ENCODE measurements around the gene DACH1.
"Not testable (repeated sequence)": the region's sequence is repeated elsewhere in the genome, so short reads cannot be mapped to it uniquely, and the experiment has no call there.

DACH1 gene

DNA sequence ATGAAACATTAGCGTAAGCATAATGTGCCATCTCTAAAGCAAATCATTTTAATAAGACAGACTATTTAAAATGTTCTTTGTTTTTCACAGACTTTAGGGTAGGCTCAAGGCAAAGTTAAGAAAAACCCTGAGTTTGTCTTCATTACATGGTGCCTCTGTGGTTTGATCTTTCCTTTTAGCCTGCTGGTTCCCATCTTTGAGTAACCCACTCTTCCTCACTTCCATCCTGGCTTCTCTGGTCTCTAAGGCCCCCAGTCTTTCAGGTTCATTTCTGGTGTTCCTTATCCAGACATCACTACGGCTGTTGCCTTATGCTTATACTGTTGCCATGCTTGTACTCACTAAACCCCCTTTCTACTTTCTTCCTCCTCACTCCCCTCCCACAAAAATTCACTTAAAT lies 38.4 kb downstream of the DACH1 start:
- no peak for ATAC-seq

DNA sequence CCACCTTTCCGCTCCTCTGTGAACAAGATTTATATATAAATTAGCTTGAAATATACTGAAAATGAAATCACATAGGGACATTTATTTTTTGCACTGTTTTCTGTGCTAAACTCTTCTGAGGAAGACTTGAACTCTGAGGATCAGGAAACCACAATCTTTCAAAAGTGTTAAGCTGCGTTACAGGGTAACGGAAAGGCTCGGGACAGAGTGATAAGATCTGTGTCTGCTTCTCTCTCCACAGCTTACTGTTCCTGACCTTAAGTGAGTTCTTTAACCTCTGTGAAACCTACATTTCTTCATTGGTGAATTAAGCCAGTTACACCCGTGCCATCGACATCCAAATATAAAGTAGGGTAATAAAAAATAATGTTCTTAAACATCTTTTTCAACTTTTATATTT lies 38.9 kb downstream of the DACH1 start:
- ATAC-seq = no peak

More for the DNA sequence above, 38.4 kb downstream of the DACH1 start:
- DNase-seq = no peak

DNA sequence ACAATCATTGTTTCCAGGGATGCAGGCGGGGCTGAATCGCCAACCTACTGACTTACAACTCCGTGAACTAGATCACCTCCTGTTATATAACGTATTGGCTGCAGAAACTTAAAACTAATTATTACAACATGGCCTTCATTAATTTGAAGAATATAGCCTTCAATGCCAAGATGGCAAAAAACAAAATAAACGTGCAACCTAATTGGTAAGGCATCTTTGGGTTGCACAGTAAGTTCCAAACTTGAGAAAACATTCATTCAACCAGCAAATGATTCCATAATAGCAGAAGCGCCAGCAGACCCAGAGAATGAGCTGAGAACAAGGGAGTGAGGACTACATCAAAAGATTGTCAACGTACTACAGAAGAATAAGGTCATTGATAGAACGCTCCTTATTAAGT lies 39.8 kb downstream of the DACH1 start:
- DNase-seq (no peak), ATAC-seq (no peak)

More for the DNA sequence above, 38.9 kb downstream of the DACH1 start:
- DNase-seq = no peak

DNA sequence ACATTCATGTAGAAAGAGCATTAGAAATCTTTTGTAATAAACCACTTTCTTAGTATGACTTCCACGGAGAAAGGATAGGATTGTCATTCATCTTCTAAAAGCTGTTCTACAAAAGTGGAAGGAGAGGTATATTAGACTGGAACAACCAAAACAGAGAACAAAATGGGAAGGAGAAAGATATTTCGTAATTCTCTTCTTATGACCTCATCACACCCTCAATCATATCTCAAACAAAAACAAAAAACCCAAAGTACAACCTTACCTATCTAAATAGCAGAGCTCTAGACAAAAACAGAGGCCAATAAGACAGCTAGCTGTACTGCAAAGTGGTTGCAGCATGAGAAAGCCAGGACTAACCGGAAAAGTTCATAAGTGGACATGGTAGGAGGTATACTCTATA lies 46.3 kb downstream of the DACH1 start:
- ATAC-seq = no peak

DNA sequence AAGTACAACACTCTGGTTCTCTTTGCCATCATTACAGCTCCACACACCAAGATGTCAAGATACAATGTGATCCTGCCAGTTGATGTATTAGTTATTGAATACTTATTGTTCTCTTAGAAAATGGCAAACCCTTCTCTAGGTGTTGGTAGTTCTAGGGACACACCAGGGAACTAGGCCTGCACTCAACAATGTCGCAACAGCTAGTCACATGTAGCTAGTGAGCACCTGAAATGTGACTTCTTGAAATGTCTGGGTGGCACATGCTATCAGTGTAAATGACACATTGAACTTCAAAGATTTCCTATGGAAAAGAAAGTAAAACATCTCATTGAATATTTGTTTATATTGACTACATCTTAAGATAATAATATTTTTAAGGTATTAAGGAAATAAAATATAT lies 49.7 kb downstream of the DACH1 start:
- ATAC-seq = no peak
- DNase-seq = no peak

More for the DNA sequence above, 46.3 kb downstream of the DACH1 start:
- DNase-seq = no peak

DNA sequence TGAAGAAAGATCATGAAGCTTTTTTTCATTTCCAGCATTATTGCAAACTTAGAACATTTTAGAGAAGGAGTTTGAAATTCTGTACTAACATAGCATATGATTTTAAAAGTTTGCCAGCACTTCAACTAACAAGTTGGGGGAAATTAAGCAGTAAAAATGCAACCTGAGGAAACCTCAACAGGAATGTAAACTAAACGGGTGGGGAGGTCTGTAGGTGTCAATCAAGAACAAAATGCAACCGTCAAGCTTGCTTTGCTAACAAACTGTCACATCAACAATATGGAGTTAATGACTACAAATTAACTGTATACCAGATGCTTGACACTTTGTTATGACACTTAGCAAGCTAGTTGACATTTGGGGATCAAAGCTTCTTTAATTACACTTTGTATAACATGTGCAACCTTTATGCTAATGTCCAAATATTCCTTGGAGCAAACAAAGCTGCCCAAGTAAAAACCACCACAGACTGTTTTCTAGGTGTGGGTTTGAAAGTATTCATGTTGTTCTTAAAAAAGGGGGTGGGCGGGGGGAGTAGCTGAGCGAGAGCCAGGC lies 52.1 kb downstream of the DACH1 start:
- ATAC-seq (no peak), DNase-seq (no peak)

DNA sequence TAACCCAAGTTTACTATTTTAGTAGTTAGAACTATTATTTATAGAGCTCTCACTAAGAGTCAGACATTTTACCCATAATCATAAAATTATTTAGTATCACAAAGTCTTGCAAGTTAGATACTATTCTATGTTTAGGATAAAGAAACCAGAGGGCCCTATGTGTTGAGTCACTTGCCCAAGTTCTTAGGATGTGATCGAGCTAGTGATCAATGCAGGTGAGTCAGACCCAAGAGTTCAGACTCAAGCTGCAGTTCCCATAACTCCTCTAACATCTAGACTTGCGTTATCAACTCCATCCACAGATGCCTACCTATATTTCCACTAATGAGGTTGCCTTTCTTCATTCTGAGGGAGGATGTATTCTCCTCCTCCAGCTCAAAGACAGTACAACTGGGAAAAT lies 53.8 kb downstream of the DACH1 start:
- ATAC-seq (no peak), DNase-seq (no peak)

DNA sequence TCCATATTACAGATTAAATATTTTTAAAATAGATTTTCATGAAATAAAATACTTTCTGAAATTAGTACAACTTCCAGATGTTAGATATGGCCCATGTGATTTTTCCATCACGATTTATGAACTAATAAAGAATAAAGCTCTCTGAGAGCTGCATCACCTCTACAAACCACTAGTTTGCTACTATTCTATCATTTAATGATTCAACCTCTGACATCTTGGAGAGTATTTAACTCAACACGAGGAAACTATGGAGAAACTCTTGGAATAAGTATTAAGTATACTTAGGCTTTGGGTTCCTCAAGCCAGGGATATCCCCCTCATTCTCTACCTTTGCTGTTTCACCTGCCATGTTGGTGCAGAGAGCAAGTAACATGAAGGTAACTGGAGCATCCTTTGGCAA lies 55.7 kb downstream of the DACH1 start:
- ATAC-seq = no peak
- no peak for DNase-seq

DNA sequence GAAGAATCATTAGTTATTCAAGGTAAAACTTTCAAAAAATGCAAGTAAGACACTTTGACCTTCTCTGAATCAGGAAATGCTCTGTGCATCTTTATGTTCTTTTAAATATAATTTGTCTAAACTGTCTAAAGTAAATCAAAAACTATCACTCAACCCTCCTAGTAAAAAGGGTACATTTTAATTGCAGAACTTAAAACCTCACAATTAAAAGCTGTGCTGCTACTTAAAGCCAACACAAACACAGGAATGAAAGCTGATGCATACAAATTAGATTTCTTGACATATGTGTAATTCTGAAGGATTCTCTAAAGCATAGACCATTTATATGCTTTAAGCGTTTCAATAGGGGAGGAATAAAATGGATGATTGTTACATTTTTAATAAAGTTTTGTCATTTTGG lies 58.3 kb downstream of the DACH1 start:
- no peak for DNase-seq
- no peak for ATAC-seq

DNA sequence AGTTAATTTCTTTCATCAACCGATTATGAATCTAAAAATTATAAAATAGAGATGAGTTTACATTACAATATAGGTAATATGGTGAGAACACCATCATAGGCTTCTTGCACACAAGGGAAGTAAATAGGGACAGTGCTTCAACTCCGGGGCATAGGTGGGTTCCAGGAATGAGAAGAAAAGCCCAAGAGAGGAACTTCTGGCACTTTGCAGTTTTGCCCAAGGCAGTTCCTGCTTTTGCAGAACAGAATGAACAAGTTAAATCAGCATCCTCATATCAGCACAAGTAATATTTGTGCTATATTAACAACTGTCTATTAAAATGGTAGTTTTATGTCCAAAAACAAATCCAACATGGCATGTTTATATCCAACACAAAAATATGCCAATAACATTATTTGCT lies 60.1 kb downstream of the DACH1 start:
- DNase-seq (no peak), ATAC-seq (no peak)

DNA sequence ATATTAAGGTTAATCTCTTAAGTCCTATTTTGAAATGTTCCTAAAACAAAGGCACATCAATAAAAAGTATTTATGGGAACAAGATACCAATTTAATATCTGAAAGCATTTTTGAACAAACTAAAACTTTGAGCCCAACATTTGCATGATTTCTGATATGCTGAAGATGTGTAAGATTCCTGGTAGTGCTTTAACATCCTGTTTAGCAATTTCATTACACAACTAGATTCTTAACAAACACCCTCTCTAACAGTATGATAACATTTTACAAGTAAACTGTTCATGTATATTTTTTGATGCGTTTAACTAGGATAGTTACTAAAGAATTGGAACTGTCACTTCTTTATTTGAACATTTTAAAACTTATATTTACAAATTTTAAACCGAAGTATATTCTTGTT lies 63.9 kb downstream of the DACH1 start:
- no peak for ATAC-seq

DNA sequence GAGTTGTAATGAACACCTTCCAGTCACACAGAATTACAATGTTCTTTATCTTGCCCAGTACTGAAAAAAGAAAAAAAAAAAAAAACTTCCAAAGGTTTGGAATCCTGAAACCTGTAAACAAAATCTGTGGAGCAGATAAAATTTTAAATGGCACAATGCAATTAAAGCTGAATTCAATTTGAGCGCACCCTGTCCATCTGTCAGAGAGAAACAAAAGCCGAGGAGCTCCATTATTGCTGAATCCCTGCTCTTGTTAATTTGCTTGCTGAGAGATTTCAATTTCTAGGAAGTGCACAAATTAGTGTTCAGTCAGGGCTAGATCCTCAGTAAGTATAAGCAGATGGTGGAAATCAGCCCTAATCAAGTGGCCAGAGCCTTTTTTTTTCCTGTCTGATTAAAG lies 65.2 kb downstream of the DACH1 start:
- no peak for DNase-seq
- ATAC-seq = no peak

More for the DNA sequence above, 63.9 kb downstream of the DACH1 start:
- DNase-seq = no peak

DNA sequence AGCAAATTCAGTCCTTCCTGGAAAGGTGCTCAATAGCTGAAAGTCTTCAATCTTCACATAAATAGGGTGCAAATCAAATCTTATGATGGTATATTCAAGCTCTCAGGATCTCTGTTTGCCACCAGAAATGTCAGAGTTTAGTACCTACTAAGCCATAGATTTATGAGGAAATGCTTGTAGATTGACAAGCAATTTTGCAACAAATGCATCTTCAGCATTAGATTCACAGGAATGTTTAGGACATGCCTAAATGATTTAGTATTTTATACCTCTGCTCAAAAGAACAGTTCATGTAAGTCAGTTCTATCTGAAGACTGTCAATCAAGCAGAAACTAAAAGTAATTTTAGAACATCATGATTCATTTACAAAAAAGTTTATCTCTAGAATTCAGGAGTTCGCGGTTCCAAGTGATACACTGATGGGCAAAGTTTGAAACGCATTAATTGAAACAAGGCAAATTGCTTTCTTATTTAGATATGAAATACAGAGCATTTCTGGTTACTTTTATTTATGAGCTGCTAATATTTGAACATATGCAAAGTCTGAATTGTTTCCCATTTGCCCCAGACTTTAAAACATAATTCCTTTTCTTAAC lies 65.7 kb downstream of the DACH1 start:
- DNase-seq (no peak), ATAC-seq (no peak)

DNA sequence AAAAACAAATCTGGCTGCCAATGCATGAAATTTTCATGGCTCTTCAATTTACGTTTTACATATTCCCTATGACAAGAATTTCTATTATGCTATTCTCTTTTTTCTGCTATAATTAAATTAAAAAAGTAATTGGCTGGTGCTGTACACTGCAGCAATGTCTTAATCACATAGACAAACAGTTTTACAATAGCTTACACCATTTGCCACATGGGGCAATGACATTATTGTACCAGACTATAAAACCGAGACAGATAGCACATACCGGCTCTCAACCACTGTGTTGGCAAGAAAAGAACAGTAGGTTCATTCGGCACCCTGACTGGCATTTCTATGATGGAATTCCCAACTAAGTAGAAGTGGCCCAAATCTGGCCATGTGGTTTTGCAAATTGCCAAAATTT lies 67.7 kb downstream of the DACH1 start:
- ATAC-seq (no peak), DNase-seq (no peak)

DNA sequence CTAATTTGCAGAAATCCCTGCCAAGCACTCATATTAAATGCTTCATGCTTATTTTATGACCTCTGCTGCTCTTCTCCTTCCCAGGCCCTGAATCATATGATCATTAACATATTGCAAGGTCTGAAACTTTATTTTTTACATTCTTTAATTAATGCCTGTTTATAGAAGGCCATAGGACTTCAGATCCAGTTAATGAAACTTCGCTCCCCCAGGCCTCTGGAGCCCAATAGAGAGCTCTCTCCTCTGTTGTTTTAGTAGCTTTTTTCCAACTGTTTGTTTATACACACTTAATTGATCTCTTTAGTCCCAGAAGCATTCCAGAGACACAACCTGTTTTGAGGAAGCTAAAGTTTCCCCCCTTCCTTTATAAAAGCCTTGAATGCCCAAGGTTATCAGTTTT lies 68.3 kb downstream of the DACH1 start:
- ATAC-seq (no peak), DNase-seq (no peak)

DNA sequence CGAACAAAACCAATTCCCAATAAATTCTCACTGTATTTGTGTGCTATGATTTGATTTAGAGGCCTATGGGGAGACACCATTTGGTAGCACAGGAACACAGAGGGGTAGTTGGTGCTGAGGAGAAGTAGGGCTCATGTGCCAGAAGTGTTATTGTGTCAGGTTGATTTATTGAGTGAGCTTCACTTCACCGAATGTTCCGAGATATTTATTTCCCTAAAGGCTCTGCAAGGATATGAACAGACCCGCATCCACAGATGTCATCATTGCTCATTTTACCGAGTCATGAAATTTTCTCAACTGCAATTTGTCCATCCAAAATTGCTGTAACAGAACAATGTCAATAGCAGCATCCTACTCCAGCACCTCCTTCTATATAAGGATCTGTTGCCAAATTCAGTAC lies 69.5 kb downstream of the DACH1 start:
- no peak for ATAC-seq

DNA sequence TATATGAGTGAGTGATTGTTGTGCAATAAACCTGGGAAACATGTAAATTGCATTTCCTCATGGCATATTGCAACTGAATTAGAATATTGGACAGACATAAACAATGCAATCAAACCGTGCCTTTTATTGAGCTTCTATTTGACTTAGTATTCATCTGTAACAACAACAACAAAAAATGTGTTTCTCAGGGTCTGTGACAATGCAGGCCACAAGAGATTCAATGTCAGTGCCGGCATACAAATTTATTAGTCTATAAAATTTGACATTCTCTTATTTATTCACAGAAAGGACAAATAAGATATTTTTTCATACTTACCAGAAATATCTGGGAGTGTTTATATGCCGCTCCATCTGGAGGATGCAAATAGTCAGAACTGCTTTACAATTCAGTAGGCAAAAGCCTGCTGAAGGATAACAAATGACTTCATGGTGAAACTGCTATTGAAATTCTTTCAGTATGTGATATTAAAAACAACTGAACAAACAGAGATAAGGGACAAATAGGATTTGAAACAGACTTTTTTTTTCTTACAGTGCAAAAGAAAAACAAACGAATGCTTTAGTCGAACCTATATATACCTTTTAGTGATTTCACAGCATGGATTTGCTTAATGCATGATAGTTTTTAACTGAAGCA lies 77.2 kb downstream of the DACH1 start:
- DNase-seq (no peak), ATAC-seq (no peak)

More for the DNA sequence above, 69.5 kb downstream of the DACH1 start:
- DNase-seq = no peak

DNA sequence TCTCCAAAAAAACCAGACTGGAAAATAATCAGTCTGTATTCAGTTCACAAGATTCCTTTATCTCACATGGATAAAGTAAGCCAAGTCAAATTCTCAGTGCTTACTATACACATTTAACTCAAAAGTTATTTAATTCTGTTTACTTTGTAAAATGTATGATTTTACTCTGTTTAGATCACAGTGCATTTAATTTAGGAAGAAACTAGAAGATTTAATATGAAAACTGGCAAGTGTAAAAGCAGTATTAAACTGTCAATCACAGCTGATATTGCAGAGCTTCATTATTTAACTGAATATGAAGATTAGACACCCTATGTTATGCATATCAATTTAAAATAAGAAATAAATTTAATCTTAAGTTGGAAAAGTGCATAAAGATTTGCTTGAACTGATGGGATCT lies 78.0 kb downstream of the DACH1 start:
- DNase-seq = no peak
- no peak for ATAC-seq

DNA sequence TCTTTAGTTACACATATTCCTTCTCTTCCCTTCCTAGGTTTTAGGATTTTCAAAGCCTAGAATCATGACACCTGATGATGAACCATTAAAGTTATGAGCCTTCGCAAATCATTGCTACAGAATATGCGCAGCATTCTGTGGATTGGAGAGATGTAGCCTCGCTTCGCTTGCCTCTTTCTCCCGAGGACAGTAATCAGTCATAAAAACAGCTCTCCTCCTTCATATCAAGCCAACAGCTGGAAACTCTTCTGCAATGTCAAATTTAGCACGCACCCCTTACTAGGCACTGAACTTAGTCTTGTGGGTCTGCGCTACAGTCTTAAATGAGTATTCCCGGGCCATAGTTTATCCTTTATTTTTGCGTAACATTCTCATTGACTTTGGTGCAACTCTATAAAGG lies 79.6 kb downstream of the DACH1 start:
- ATAC-seq (no peak), DNase-seq (no peak)

DNA sequence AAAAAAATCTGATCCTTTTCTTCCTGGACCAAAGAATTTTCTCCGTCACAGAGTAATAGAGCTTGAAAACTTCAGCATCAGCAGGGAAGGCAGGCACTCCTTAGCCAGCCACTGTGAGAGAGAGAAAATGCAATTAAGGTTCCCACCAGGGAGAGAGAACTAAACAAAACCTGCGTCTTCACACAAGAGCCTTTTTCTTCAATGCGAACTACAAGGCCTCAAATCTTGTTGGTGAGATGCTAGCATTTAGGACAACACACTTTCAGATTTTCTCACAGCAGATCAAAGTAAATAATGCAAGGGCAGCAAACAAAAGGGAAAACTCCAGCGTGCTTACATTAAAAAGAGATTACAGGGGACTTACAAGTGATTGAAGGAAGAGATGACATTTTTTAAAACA lies 80.1 kb downstream of the DACH1 start:
- no peak for DNase-seq
- ATAC-seq = no peak

DNA sequence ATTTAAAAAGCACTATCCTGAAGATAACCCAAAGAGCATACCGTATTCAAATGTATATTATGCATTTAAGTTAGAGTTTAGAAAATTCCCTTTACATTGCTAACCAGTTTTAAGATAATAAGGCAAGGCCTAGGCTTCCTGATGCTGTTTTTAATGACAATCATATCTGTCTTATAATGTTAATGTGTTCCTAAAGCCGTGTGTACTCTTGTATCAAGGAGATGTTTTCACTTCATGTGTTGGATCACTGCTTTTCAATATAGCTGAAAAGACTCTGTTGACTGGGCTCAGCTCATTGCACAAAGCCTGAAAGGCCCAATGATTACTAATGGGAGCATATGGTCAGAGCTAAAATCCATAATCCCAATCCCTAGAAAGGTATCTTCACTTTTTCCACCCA lies 81.6 kb downstream of the DACH1 start:
- DNase-seq (no peak), ATAC-seq (no peak)

DNA sequence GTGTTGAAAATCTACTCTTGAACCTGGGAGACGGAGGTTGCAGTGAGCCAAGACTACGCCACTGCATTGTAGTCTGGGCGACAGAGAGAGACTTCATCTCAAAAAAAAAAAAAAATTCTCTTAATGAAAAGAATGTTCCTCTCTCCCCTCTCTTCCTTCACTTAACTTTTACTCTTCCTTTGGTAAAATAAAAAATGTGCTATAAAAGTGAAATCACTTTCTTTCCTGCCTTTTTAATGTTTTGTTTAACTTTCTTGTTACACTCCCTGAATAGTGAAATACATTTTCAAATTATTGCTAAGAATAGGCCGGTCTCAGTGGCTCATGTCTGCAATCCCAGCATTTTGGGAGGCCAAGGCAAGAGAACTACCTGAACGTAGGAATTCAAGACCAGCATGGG lies 86.5 kb downstream of the DACH1 start:
- DNase-seq (no peak), ATAC-seq (no peak)

DNA sequence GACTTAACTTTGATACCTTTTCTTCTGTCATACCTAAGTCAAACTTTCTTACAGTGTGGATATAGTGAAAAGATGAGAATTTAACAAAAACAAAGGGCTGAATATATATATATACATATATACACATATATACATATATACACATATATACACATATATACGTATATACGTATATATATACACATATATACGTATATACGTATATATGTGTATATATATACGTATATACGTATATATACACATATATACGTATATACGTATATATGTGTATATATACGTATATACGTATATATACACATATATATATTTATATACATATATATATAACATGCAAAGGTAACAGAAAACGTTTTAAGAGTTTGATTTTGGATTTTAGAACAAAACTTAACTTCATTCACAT lies 88.0 kb downstream of the DACH1 start:
- ATAC-seq, DNase-seq: not testable (repeated sequence)

DNA sequence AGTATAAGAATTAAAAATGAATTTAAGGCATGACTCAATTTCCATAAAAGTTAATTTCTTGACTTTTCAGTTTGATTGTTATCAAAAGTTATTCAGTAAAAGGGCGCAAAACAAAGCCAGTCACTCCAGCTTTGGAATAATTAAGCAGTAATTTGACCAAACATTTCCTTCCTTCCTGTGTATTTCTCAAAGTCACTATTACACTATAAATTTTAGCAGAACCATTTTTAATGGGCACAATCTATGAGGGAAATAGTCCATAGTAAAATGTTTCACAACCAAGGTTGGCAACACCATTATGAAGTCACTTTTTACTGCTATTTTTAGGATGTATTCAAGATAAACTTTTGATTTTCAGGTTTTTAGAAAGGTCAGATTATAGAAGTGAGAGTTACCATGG lies 91.0 kb downstream of the DACH1 start:
- DNase-seq = no peak
- no peak for ATAC-seq
